K562 (cell line): Measurements from ENCODE around the gene CAV1. TPM values are rescaled to one million over a fixed set of nuclear protein-coding genes. Genes with fewer than 3 reads are reported as not detected.

Source experiments
- JUN ChIP-seq, 2 experiments: sonication (generic) in 1 of 2; formaldehyde crosslinking in 1 of 2; IDR thresholded peaks; 2 replicates each; pipeline versions ENCODE4 v1.6.1 to v1.8.0; 2012 to 2022; ENCODE audit warnings: borderline replicate concordance in 2 of 2, mild to moderate bottlenecking in 2 of 2, improper control_type of control experiment in 1 of 2, low read depth in 1 of 2, low read length in 1 of 2, missing genetic modification reagents in 1 of 2
- JUND ChIP-seq, 2 experiments: IDR thresholded peaks; 2 replicates in 1 of 2; 3 replicates in 1 of 2; pipeline ENCODE4 v1.6.1; 2011; ENCODE audit warnings: borderline replicate concordance in 2 of 2, low read depth in 2 of 2, low read length in 2 of 2, improper control_type of control experiment in 1 of 2, missing biosample characterization in 1 of 2, missing genetic modification characterization in 1 of 2, missing genetic modification reagents in 1 of 2
- LARP7 ChIP-seq: fragments of 450-650 bp; IDR thresholded peaks from 2 replicates; pipeline ENCODE4 v1.6.1; 2016
- MIER1 ChIP-seq: fragments of 450-650 bp; IDR thresholded peaks from 2 replicates; pipeline ENCODE4 v1.6.1; 2016; ENCODE audit warnings: antibody characterized with exemption, mild to moderate bottlenecking, low read depth
- NELFE ChIP-seq: IDR thresholded peaks from 2 replicates; pipeline ENCODE4 v1.6.1; 2011; ENCODE audit warnings: mild to moderate bottlenecking; ENCODE audit not compliant: insufficient read depth, insufficient read length
- PCBP1 ChIP-seq: fragments of 200-400 bp; formaldehyde crosslinking; IDR thresholded peaks from 2 replicates; pipeline ENCODE4 v1.6.1; 2018; ENCODE audit warnings: mild to moderate bottlenecking, low read depth, low read length; ENCODE audit not compliant: poor library complexity, severe bottlenecking
- SMARCB1 ChIP-seq: IDR thresholded peaks from 2 replicates; pipeline ENCODE4 v1.6.1; 2011; ENCODE audit warnings: improper control_type of control experiment, low read depth; ENCODE audit not compliant: insufficient read length
- THAP7 ChIP-seq: fragments of 250-450 bp; sonication (Bioruptor Pico); IDR thresholded peaks from 2 replicates; pipeline ENCODE4 v1.5.0; 2021
- VEZF1 ChIP-seq: fragments of 200-800 bp; sonication (Bioruptor generic); IDR thresholded peaks from 2 replicates; pipeline ENCODE4 v1.6.1; 2017; ENCODE audit warnings: missing genetic modification characterization, missing compliant biosample characterization
- XRCC3 ChIP-seq: fragments of 450-650 bp; IDR thresholded peaks from 2 replicates; pipeline ENCODE4 v1.6.1; 2017; ENCODE audit warnings: mild to moderate bottlenecking, moderate library complexity
- ZNF318 ChIP-seq, 2 experiments: fragments of 450-650 bp; IDR thresholded peaks; 2 replicates each; pipeline ENCODE4 v1.6.1; 2016; ENCODE audit warnings: mild to moderate bottlenecking in 2 of 2, borderline replicate concordance in 1 of 2, low read depth in 1 of 2, moderate library complexity in 1 of 2
- polyA plus RNA-seq, 8 experiments: library from polyadenylated mRNA; depleted of rRNA in 4 of 8; stranded (reverse) in 5 of 8; unstranded in 3 of 8; fragments of >200 nt; fragmentation: Nextera tagmentation in 2 of 8; fragmentation: Illumina TruSeq in 1 of 8; extraction: Ambion mirVana in 2 of 8; extraction: Trizol in 1 of 8; gene quantifications; 2 replicates each; pipeline versions ENCODE4 v1.2.1 to v1.2.3, GENCODE V29; 2011 to 2014; ENCODE audit warnings: inconsistent platforms in 1 of 8, missing spikeins in 1 of 8
- total RNA-seq, 7 experiments: library from RNA; depleted of rRNA in 6 of 7; stranded (reverse); fragments of >200 nt in 6 of 7; fragmentation: Illumina TruSeq in 2 of 7; extraction: Trizol in 2 of 7; gene quantifications; 2 replicates each; pipeline versions ENCODE4 v1.2.1 to v1.2.3, GENCODE V29; 2011 to 2021; ENCODE audit warnings: low replicate concordance in 1 of 7
- TF ChIP-seq, protein P1 (sequence below), 3 experiments: fragments of 200-800 bp in 1 of 3; sonication (Bioruptor generic) in 1 of 3; sonication (generic) in 1 of 3; formaldehyde crosslinking in 1 of 3; IDR thresholded peaks; 2 replicates each; pipeline versions ENCODE4 v1.6.1 to v1.8.0; 2016 to 2022; ENCODE audit warnings: mild to moderate bottlenecking in 2 of 3, missing compliant biosample characterization in 2 of 3, missing genetic modification characterization in 2 of 3, missing genetic modification reagents in 1 of 3

The CAV1 gene
- total and polyA plus RNA-seq, 9 of the 15 experiments (the other 6 are each of a cell fraction or from before 2014, with no cell fraction given): 0.08 to 1.5 (median 0.63) TPM

- TF ChIP-seq ZNF318 (IDR thresholded peaks at IDR 0.05; ENCODE audit: borderline replicate concordance in 1 of 2, low read depth in 1 of 2): peak in 1 of 2 experiments; percentile 97; a peak in 2 of 4 replicates
- no peak for TF ChIP-seq SMARCB1
- TF ChIP-seq XRCC3: no peak
- no peak for TF ChIP-seq MIER1
- no peak for TF ChIP-seq JUND (IDR thresholded peaks at IDR 0.05; ENCODE audit: borderline replicate concordance, low read depth, low read length)
- TF ChIP-seq JUND (tag; IDR thresholded peaks at IDR 0.05; ENCODE audit: borderline replicate concordance, low read depth, low read length): peak; percentile 47; the same call in 1 of the 3 replicates
- TF ChIP-seq, protein P1, sequence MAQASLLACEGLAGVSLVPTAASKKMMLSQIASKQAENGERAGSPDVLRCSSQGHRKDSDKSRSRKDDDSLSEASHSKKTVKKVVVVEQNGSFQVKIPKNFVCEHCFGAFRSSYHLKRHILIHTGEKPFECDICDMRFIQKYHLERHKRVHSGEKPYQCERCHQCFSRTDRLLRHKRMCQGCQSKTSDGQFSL (CRISPR knock-in tag; IDR thresholded peaks at IDR 0.05): no peak
- TF ChIP-seq, protein P1 (tag; IDR thresholded peaks at IDR 0.05): no peak
- no peak for TF ChIP-seq THAP7 (CRISPR knock-in tag)
- TF ChIP-seq NELFE: no peak
- peak; percentile 8; the same call in 1 of the 2 replicates for TF ChIP-seq VEZF1 (CRISPR knock-in tag)
- no peak for TF ChIP-seq PCBP1
- TF ChIP-seq LARP7: no peak
- TF ChIP-seq JUN (IDR thresholded peaks at IDR 0.05; ENCODE audit: borderline replicate concordance, low read depth, low read length): peak; percentile 12; the same call in 1 of the 2 replicates
- TF ChIP-seq JUN (CRISPR knock-in tag; IDR thresholded peaks at IDR 0.05; ENCODE audit: borderline replicate concordance): no peak
Observed at GRCh38 chr7:116511552-116512519, 13.0 kb upstream of the CAV1 start (continued).
